ENCODE results near the gene GADD45A.

The GADD45A gene

DNA sequence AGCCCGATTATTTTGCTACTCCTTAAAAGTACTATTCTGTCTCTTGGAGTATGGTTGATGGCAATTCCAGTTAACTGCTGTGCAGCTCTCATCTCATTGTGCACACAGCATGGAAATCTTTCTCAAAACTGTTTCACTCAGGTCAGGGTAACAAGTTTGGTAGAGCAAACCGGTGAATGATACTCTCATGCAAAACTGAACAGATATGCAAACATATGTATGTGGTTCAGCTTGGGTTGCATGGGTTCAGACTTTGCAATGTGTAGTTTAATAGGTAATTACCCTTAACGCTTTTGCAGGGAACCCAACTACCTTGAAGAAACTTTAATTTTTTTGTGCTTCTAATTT is 2.2 kb downstream of the GADD45A start:
- TF ChIP-seq, protein P1, sequence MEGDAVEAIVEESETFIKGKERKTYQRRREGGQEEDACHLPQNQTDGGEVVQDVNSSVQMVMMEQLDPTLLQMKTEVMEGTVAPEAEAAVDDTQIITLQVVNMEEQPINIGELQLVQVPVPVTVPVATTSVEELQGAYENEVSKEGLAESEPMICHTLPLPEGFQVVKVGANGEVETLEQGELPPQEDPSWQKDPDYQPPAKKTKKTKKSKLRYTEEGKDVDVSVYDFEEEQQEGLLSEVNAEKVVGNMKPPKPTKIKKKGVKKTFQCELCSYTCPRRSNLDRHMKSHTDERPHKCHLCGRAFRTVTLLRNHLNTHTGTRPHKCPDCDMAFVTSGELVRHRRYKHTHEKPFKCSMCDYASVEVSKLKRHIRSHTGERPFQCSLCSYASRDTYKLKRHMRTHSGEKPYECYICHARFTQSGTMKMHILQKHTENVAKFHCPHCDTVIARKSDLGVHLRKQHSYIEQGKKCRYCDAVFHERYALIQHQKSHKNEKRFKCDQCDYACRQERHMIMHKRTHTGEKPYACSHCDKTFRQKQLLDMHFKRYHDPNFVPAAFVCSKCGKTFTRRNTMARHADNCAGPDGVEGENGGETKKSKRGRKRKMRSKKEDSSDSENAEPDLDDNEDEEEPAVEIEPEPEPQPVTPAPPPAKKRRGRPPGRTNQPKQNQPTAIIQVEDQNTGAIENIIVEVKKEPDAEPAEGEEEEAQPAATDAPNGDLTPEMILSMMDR (IDR thresholded peaks at IDR 0.05; ENCODE audit: insufficient read depth, low read length, poor library complexity, severe bottlenecking), result no peak
- Histone ChIP-seq H3K27me3 (replicated peaks; ENCODE audit: control insufficient read depth, insufficient read depth, low read length) (no peaks in the 10 kb centered on the region), H3K4me3 (replicated peaks; ENCODE audit: low read depth, low read length) (peak overlapping the region; percentile 94), H3K36me3 (ENCODE audit: control insufficient read depth, insufficient read depth, low read length) (peaks cover 7% of the 10 kb centered on the region)
- no peak for DNase-seq (ENCODE audit: extremely low read depth, insufficient read length)

DNA sequence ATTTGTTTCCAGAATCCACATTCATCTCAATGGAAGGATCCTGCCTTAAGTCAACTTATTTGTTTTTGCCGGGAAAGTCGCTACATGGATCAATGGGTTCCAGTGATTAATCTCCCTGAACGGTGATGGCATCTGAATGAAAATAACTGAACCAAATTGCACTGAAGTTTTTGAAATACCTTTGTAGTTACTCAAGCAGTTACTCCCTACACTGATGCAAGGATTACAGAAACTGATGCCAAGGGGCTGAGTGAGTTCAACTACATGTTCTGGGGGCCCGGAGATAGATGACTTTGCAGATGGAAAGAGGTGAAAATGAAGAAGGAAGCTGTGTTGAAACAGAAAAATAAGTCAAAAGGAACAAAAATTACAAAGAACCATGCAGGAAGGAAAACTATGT is 2.6 kb downstream of the GADD45A start:
- Histone ChIP-seq H3K36me3 (ENCODE audit: control insufficient read depth, insufficient read depth, low read length) (peaks cover 7% of the 10 kb centered on the region), H3K4me3 (replicated peaks; ENCODE audit: low read depth, low read length) (peak overlapping the region; percentile 41), H3K27me3 (replicated peaks; ENCODE audit: control insufficient read depth, insufficient read depth, low read length) (no peaks in the 10 kb centered on the region)
- DNase-seq (ENCODE audit: extremely low read depth, insufficient read length), result no peak
- TF ChIP-seq, protein P1 (IDR thresholded peaks at IDR 0.05; ENCODE audit: insufficient read depth, low read length, poor library complexity, severe bottlenecking), result no peak

DNA sequence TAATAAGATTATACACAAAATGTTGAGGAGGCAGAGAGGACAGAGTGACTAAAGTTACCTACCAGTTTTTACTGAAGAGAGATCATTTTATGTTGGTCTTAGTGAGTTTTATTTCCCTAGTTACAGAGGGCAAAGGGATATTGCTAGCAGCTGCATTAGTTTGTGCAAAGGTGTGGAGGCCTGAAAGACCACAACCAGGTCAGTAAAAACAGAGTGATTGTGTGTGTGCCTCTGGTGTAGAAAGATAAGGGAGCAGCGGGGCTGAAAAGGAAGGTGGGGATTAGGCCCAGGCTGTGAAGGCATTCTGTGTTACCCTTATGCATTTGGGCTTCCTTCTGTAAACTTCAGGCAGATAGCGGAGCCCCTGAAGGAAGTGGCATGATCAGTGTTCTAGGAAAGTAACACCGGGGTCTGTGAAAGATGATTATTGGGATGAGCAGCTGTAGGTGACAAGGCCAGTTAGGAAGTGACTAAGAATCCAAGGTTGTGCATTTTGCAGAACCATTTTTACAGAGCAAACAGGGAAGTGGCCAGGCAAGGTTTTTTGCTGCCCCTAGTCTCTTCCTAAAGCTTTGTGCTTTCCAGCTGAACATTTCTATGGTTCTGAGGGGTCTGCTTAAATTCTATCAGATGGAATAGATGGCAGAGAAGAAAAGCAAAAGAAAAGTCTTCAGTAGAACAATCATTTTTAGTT is 3.7 kb downstream of the GADD45A start:
- H3K36me3 ChIP-seq (ENCODE audit: control insufficient read depth, insufficient read depth, low read length), result peaks cover 7% of the 10 kb centered on the region

DNA sequence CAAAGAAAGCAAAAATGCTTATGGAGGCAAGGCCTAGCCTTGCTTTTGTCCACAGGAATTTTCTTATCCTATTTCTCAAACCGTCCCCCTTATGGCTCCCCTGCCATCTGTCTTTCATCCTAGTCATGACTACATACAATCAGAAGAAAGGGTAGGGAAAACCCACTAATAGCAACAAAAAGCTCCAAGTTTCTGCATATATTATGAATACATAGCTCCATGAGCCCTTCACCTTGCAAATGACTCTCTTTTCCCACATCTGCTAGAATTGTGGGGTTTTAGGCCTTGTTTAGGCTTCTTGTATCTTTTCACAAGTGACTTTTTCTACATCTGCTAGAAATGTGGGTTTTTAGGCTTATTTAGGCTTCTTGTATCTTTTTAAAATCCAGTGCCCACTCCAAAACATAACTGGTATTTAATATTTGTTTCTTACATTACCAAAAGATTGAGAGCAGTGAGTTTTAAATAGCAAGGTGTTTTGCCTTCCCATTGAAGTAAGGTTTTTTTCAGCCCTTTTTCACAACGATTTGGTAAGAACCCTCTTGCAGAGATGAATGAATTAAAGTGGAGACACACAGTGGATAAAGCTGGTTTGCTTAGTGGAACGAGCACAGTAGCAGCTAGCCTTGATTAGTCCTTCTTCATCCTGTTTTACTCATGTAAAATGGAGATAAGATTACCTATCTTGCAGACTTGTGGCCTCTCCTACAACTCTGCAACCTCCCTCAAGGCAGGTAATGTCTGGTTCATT is 4.4 kb downstream of the GADD45A start:
- TF ChIP-seq, protein P1 (IDR thresholded peaks at IDR 0.05; ENCODE audit: insufficient read depth, low read length, poor library complexity, severe bottlenecking), result no peak
- Histone ChIP-seq H3K27me3 (replicated peaks; ENCODE audit: control insufficient read depth, insufficient read depth, low read length) (no peaks in the 10 kb centered on the region), H3K36me3 (ENCODE audit: control insufficient read depth, insufficient read depth, low read length) (peaks cover 7% of the 10 kb centered on the region), H3K4me3 (replicated peaks; ENCODE audit: low read depth, low read length) (no peak overlapping the region)
- DNase-seq (ENCODE audit: extremely low read depth, insufficient read length), result no peak

More for the DNA sequence above, 3.7 kb downstream of the GADD45A start:
- no peaks in the 10 kb centered on the region for H3K27me3 ChIP-seq (replicated peaks; ENCODE audit: control insufficient read depth, insufficient read depth, low read length)
- DNase-seq (ENCODE audit: extremely low read depth, insufficient read length), result no peak
- TF ChIP-seq, protein P1 (IDR thresholded peaks at IDR 0.05; ENCODE audit: insufficient read depth, low read length, poor library complexity, severe bottlenecking), result no peak
- H3K4me3 ChIP-seq (replicated peaks; ENCODE audit: low read depth, low read length), result no peak overlapping the region

DNA sequence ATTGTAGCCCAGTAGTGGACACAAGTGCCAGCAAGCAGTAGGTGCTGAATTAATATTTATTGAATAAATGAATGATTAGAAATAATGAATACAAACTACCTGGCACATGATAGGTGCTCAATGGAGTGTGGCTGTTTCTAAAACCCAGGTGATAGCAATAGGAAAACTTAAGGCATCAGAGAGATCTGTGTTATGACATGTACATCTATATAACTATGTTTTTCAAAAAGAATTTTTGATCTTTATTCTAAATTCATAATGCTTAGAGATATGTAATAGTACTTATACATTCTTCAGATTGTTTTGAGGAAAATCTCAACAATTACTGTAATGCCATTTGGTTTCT is 5.0 kb downstream of the GADD45A start:
- TF ChIP-seq, protein P1 (IDR thresholded peaks at IDR 0.05; ENCODE audit: insufficient read depth, low read length, poor library complexity, severe bottlenecking), result no peak
- no peaks in the 10 kb centered on the region for H3K27me3 ChIP-seq (replicated peaks; ENCODE audit: control insufficient read depth, insufficient read depth, low read length)
- peaks cover 7% of the 10 kb centered on the region for H3K36me3 ChIP-seq (ENCODE audit: control insufficient read depth, insufficient read depth, low read length)
- no peak for DNase-seq (ENCODE audit: extremely low read depth, insufficient read length)
- no peak overlapping the region for H3K4me3 ChIP-seq (replicated peaks; ENCODE audit: low read depth, low read length)
